NK-92 (cell line): ENCODE data around the gene ZNF484.

Experiments used
- DNase-seq: peaks from one replicate; lab custom pipeline; 2025; ENCODE audit not compliant: unreplicated experiment; lab: John Stamatoyannopoulos, UW

ZNF484 gene

GRCh38 chr9:92795598-92796336 lies 82.1 kb downstream of the ZNF484 start:
- DNase-seq = no peak
